ENCODE data around the gene AQP9. TPM values are rescaled to one million over a fixed set of nuclear protein-coding genes. Genes with fewer than 3 reads are reported as not detected.
"Not testable (repeated sequence)": the region's sequence is repeated elsewhere in the genome, so short reads cannot be mapped to it uniquely, and the experiment has no call there.

The AQP9 gene
- total RNA-seq, 1 donor from 2014 or later: 0.43 TPM

DNA sequence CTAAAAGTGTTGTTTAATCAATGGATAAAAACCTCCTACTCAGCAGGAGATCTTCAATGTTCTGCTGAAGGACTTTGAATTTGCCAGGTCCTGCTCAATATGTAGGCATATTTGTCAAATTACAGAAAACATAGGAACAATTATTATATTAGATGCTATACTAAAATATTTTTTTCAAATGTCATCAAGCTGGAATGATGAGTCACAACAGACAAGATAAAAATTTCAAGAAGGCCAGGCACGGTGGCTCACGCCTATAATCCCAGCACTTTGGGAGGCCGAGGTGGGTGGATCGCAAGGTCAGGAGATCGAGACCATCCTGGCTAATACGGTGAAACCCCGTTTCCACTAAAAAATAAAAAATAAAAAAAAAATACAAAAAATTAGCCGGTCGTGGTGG lies 68.0 kb downstream of the AQP9 start:
- Histone ChIP-seq H3K27me3 (no peaks in the 10 kb centered on the region), H3K27ac (no peak overlapping the region), H3K9me3 (no peaks in the 10 kb centered on the region), H3K4me1 (no peaks in the 10 kb centered on the region), H3K36me3 (no peaks in the 10 kb centered on the region), H3K4me3 (no peak overlapping the region)
- intact Hi-C loops (cut with DNase I): no loop called here
- TF ChIP-seq, protein P1, sequence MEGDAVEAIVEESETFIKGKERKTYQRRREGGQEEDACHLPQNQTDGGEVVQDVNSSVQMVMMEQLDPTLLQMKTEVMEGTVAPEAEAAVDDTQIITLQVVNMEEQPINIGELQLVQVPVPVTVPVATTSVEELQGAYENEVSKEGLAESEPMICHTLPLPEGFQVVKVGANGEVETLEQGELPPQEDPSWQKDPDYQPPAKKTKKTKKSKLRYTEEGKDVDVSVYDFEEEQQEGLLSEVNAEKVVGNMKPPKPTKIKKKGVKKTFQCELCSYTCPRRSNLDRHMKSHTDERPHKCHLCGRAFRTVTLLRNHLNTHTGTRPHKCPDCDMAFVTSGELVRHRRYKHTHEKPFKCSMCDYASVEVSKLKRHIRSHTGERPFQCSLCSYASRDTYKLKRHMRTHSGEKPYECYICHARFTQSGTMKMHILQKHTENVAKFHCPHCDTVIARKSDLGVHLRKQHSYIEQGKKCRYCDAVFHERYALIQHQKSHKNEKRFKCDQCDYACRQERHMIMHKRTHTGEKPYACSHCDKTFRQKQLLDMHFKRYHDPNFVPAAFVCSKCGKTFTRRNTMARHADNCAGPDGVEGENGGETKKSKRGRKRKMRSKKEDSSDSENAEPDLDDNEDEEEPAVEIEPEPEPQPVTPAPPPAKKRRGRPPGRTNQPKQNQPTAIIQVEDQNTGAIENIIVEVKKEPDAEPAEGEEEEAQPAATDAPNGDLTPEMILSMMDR (IDR thresholded peaks at IDR 0.05): no peak
- DNase-seq (ENCODE audit: low spot score in 2 of 2): no peak

DNA sequence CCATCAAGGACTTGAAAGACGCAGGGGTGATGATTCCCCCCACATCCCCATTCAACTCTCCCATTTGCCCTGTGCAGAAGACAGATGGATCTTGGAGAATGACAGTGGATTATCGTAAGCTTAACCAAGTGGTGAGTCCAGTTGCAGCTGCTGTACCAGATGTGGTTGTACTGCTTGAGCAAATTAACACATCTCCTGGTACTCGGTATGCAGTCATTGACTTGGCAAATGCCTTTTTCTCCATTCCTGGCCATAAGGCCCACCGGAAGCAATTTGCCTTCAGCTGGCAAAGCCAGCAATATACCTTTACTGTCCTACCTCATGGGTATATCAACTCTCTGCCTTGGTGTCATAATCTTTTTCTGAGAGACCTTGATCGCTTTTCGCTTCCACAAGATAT lies 70.0 kb downstream of the AQP9 start:
- H3K36me3 ChIP-seq; H3K27me3 ChIP-seq; H3K4me1 ChIP-seq; H3K9me3 ChIP-seq; H3K4me3 ChIP-seq; H3K27ac ChIP-seq; DNase-seq (ENCODE audit: low spot score in 2 of 2); intact Hi-C loops (cut with DNase I): not testable (repeated sequence)

DNA sequence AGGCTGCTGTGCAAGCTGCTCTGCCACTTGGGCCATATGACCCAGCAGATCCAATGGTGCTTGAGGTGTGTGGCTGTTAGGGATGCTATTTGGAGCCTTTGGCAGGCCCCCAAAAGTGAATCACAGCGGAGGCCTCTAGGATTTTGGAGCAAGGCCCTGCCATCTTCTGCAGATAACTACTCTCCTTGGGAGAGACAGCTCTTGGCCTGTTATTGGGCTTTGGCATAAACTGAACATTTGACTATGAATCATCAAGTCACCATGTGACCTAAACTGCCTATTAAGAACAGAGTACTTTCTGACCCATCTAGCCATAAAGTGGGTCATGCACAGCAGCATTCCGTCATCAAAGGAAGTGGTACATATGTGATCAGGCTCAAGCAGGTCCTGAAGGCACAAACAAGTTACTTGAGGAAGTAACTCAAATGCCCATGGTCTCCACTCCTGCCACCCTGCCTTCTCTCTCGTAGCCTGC lies 70.9 kb downstream of the AQP9 start:
- intact Hi-C loops (cut with DNase I): not testable (repeated sequence)
- peak in 1 of 2 donors; percentile 27 for DNase-seq (ENCODE audit: low spot score in 2 of 2)

DNA sequence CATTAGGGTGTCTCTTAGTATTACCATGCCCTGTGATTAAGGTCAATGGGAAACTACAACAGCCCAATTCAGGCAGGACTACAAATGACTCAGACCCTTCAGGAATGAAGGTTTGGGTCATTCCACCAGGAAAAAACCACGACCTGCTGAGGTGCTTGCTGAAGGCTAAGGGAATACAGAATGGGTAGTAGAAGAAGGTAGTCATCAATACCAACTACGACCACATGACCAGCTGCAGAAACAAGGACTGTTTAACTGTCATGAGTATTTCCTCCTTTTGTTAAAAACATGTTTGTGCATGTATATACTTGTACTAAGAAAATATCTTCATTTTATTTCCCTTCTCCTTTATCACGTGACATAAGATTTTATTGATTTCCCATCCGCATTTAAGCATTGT lies 71.8 kb downstream of the AQP9 start:
- H3K36me3 ChIP-seq; H3K27ac ChIP-seq; H3K9me3 ChIP-seq; H3K27me3 ChIP-seq; H3K4me3 ChIP-seq; H3K4me1 ChIP-seq; DNase-seq (ENCODE audit: low spot score in 2 of 2); intact Hi-C loops (cut with DNase I): not testable (repeated sequence)

More for the DNA sequence above, 70.9 kb downstream of the AQP9 start:
- H3K27ac ChIP-seq, H3K9me3 ChIP-seq, H3K27me3 ChIP-seq, H3K36me3 ChIP-seq, H3K4me3 ChIP-seq, H3K4me1 ChIP-seq: not testable (repeated sequence)

DNA sequence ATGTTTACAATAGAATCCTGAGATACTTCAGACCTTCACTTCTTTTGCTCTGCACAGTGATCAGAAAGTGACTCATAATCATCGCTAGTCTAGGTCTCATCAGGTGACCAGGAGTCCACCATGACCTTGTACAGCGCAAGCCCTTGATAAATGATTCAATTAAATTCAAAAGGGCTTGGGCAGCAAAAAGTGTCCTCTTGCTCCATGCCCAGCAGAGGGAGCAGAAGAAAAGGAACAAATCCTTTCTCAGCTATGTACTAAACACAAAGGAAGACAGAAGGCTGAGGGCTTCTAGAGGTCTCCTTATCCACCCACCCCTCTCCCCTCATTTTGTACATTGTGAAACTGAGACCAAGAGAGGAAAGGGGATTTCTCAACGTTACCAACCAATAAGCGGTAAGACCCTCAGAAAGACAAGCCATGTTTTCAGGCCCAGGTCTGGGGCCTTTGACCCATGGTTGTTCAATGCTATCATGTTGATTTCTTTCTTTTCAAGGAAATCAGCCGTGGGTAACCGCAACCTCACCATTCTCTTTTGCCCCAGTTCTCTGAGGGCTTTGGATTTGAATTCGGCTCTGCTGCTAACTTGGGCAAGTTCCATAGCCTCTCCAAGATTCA lies 74.8 kb downstream of the AQP9 start:
- Histone ChIP-seq H3K27me3 (no peaks in the 10 kb centered on the region), H3K4me3 (no peak overlapping the region), H3K9me3 (no peaks in the 10 kb centered on the region), H3K36me3 (no peaks in the 10 kb centered on the region), H3K4me1 (no peaks in the 10 kb centered on the region), H3K27ac (no peak overlapping the region)
- no peak for DNase-seq (ENCODE audit: low spot score in 2 of 2)
- intact Hi-C loops (cut with DNase I): no loop called here
- TF ChIP-seq, protein P1 (IDR thresholded peaks at IDR 0.05): peak in 2 of 3 experiments; percentile 10 to 45

DNA sequence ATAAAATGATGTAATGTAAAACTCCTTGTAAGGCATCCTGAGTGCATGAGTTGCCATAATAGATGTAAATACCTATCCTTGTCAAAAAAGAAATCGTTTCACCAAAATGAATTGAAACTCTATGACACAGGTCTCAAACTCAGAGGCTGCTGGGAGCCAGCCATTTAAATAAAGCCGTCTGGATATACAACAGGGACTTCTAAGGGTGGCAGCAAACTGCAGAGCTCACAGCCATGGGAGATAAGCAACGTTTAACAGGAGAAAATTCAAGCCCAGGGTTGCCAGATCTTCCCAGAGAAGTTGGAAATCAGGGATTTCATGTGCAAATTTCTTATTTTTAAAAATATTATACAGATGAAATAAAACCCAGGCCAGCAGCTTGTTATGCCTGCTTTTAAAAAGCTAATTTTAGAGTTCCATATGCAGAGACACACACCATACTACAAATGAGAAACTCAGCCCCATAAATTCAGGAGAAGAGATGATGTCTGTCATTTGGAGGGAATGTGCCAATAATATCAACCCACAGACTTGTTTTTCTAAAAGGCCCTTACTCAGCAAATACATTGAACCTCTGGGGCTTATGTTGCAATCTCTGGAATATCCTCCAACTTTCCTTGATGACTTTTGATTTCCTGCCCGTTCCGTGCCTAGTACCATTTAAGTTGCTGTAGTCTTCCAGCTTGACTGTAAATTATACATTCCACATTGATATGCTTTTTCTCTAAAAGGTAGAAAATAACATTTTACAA lies 75.6 kb downstream of the AQP9 start:
- TF ChIP-seq, protein P1 (IDR thresholded peaks at IDR 0.05): no peak
- Histone ChIP-seq H3K4me3 (no peak overlapping the region), H3K36me3 (no peaks in the 10 kb centered on the region), H3K27me3 (no peaks in the 10 kb centered on the region), H3K27ac (no peak overlapping the region), H3K9me3 (no peaks in the 10 kb centered on the region), H3K4me1 (no peaks in the 10 kb centered on the region)
- no peak for DNase-seq (ENCODE audit: low spot score in 2 of 2)
- intact Hi-C loops (cut with DNase I): no loop called here

DNA sequence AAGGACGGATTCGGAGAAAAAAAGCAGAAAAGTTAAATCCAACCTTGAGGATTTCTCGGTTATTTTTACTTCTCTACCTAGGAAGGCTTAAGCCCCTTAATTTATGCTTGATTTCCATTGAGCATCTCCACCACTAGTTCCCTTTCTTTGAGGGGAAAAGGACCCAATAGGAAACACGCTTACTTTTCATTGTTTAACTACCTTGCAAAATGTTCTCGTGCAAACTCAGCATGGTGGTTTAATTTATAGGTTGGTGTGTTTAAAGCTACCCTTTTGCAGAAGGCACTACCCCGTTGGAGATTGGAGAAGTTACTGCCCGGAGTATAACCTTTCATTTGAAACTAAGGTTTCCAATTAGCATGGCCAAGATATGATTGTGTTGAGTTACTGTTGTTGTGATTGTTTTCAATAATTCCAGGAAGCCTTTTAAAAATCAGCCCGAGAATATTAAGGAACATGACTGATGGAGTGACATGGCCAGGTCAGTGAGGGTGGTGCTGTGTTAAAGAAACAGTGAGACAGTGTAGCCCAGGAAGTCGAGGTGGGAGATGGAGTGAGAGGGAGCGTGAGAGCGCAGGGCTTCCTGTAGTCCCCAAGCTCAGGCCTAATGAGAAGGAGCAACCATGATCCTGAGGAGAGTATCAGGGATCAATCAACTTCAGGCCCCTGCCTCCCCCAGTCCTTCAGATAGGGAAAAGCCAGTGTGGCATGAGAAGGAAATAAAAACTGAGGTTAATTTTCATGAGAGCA lies 76.6 kb downstream of the AQP9 start:
- Histone ChIP-seq H3K4me3 (no peak overlapping the region), H3K36me3 (no peaks in the 10 kb centered on the region), H3K9me3 (no peaks in the 10 kb centered on the region), H3K4me1 (no peaks in the 10 kb centered on the region), H3K27me3 (no peaks in the 10 kb centered on the region), H3K27ac (no peak overlapping the region)
- DNase-seq (ENCODE audit: low spot score in 2 of 2): no peak
- TF ChIP-seq, protein P1 (IDR thresholded peaks at IDR 0.05): no peak
- intact Hi-C loops (cut with DNase I): no loop called here

Measured in ascending aorta (tissue), 2 donors.